SK-N-SH treated with all-trans-retinoic acid at 6 μM for 48 hours (cell line): ENCODE results near the gene FEN1.

Experiments used
- ATAC-seq: fragments of 200-7000 bp; cut with Tn5 transposase; 3 replicates; pipeline ENCODE4 v1.9.1; 2020; ENCODE audit warnings: mild to moderate bottlenecking, moderate library complexity
- BACH2 ChIP-seq: fragments of 250-450 bp; sonication (Bioruptor Pico); IDR thresholded peaks from 2 replicates; pipeline ENCODE4 v1.9.0; 2021; ENCODE audit warnings: mild to moderate bottlenecking, borderline replicate concordance
- CREB5 ChIP-seq: fragments of 250-450 bp; sonication (Bioruptor Pico); IDR thresholded peaks from 2 replicates; pipeline ENCODE4 v1.5.1; 2020; ENCODE audit warnings: low read depth, mild to moderate bottlenecking, moderate library complexity
- CSDC2 ChIP-seq: fragments of 250-450 bp; sonication (Bioruptor Pico); IDR thresholded peaks from 2 replicates; pipeline ENCODE4 v1.5.0; 2020; ENCODE audit warnings: mild to moderate bottlenecking, moderate library complexity
- CSRNP3 ChIP-seq: fragments of 250-450 bp; sonication (Bioruptor Pico); IDR thresholded peaks from 2 replicates; pipeline ENCODE4 v1.5.1; 2021; ENCODE audit warnings: mild to moderate bottlenecking, moderate library complexity
- ESRRG ChIP-seq: fragments of 250-450 bp; sonication (Bioruptor Pico); IDR thresholded peaks from 2 replicates; pipeline ENCODE4 v1.6.1; 2021; ENCODE audit warnings: mild to moderate bottlenecking
- GLIS3 ChIP-seq: fragments of 250-450 bp; sonication (Bioruptor Pico); IDR thresholded peaks from 2 replicates; pipeline ENCODE4 v1.5.0; 2020; ENCODE audit warnings: mild to moderate bottlenecking, moderate library complexity
- ISL1 ChIP-seq: fragments of 250-450 bp; sonication (Bioruptor Pico); IDR thresholded peaks from 2 replicates; pipeline ENCODE4 v2.1.2; 2022; ENCODE audit warnings: mild to moderate bottlenecking, moderate library complexity
- OSR1 ChIP-seq: fragments of 250-450 bp; sonication (Bioruptor Pico); IDR thresholded peaks from 2 replicates; pipeline ENCODE4 v1.8.0; 2022; ENCODE audit warnings: moderate library complexity, mild to moderate bottlenecking, inconsistent platforms
- POU6F1 ChIP-seq: fragments of 250-450 bp; sonication (Bioruptor Pico); IDR thresholded peaks from 2 replicates; pipeline ENCODE4 v1.8.0; 2021; ENCODE audit warnings: low read depth, mild to moderate bottlenecking, moderate library complexity, borderline replicate concordance
- PPARA ChIP-seq: fragments of 250-450 bp; sonication (Bioruptor Pico); IDR thresholded peaks from 2 replicates; pipeline ENCODE4 v1.5.0; 2020; ENCODE audit warnings: mild to moderate bottlenecking, borderline replicate concordance
- RARB ChIP-seq: fragments of 250-450 bp; sonication (Bioruptor Pico); IDR thresholded peaks from 2 replicates; pipeline ENCODE4 v1.8.0; 2021; ENCODE audit warnings: mild to moderate bottlenecking, moderate library complexity
- SNAI2 ChIP-seq: fragments of 250-450 bp; sonication (Bioruptor Pico); IDR thresholded peaks from 2 replicates; pipeline ENCODE4 v1.5.0; 2020; ENCODE audit warnings: mild to moderate bottlenecking, moderate library complexity
- TCF4 ChIP-seq: fragments of 250-450 bp; sonication (Bioruptor Pico); IDR thresholded peaks from 2 replicates; pipeline ENCODE4 v1.8.0; 2021; ENCODE audit warnings: mild to moderate bottlenecking, moderate library complexity, borderline replicate concordance
- TSHZ2 ChIP-seq: fragments of 250-450 bp; sonication (Bioruptor Pico); IDR thresholded peaks from 2 replicates; pipeline ENCODE4 v1.5.0; 2020; ENCODE audit warnings: mild to moderate bottlenecking, moderate library complexity
- ZC3H10 ChIP-seq: fragments of 250-450 bp; sonication (Bioruptor Pico); IDR thresholded peaks from 2 replicates; pipeline ENCODE4 v1.5.1; 2021; ENCODE audit warnings: mild to moderate bottlenecking, moderate library complexity
- ZFP3 ChIP-seq: fragments of 250-450 bp; sonication (Bioruptor Pico); IDR thresholded peaks from 2 replicates; pipeline ENCODE4 v1.5.0; 2020; ENCODE audit warnings: mild to moderate bottlenecking, moderate library complexity
- ZFP30 ChIP-seq: fragments of 450-650 bp; formaldehyde crosslinking; IDR thresholded peaks from 2 replicates; pipeline ENCODE4 v1.5.0; 2022; ENCODE audit warnings: mild to moderate bottlenecking, moderate library complexity
- ZNF565 ChIP-seq: fragments of 450-650 bp; formaldehyde crosslinking; conservative IDR thresholded peaks from 2 replicates; pipeline ENCODE4 v1.5.0; 2020; ENCODE audit warnings: low read depth, mild to moderate bottlenecking, moderate library complexity
- ZNF70 ChIP-seq: fragments of 450-650 bp; formaldehyde crosslinking; IDR thresholded peaks from 2 replicates; pipeline ENCODE4 v1.5.0; 2020; ENCODE audit warnings: mild to moderate bottlenecking, moderate library complexity

The FEN1 gene

GRCh38 chr11:61791737-61792309 is 888 bp upstream of the FEN1 start:
- no peak for TF ChIP-seq ISL1 (CRISPR knock-in tag)
- no peak for TF ChIP-seq PPARA (CRISPR knock-in tag)
- TF ChIP-seq CSRNP3 (CRISPR knock-in tag) = peak; percentile 11; the same call in 1 of the 2 replicates
- TF ChIP-seq OSR1 = no peak
- TF ChIP-seq ZFP3 (CRISPR knock-in tag) = peak; percentile 93
- TF ChIP-seq ZFP30 (CRISPR knock-in tag) = no peak
- TF ChIP-seq ZNF565 (CRISPR knock-in tag) = no peak
- peak; percentile 59; the same call in 1 of the 2 replicates for TF ChIP-seq TSHZ2 (CRISPR knock-in tag)
- ATAC-seq = peak; percentile 71

- no peak for TF ChIP-seq OSR1
- no peak for TF ChIP-seq POU6F1
- TF ChIP-seq ZNF565 (CRISPR knock-in tag) = no peak
- no peak for TF ChIP-seq TCF4 (CRISPR knock-in tag)
- no peak for TF ChIP-seq GLIS3 (CRISPR knock-in tag)
- no peak for TF ChIP-seq CSRNP3 (CRISPR knock-in tag)
- no peak for TF ChIP-seq BACH2
- TF ChIP-seq ESRRG (CRISPR knock-in tag) = no peak
- TF ChIP-seq ISL1 (CRISPR knock-in tag) = no peak
- no peak for TF ChIP-seq ZC3H10 (CRISPR knock-in tag)
- peak; percentile 37 for ATAC-seq
These were observed 545 bp downstream of the FEN1 start for GRCh38 chr11:61793083-61793828.

GRCh38 chr11:61793829-61794204 is 1.1 kb downstream of the FEN1 start:
- ATAC-seq = no peak
- TF ChIP-seq ZNF565 (CRISPR knock-in tag) (no peak), PPARA (CRISPR knock-in tag) (no peak), TSHZ2 (CRISPR knock-in tag) (no peak)
- TF ChIP-seq, all 23 proteins: peak for 0

- no peak for ATAC-seq
- TF ChIP-seq RARB (CRISPR knock-in tag) (no peak), TSHZ2 (CRISPR knock-in tag) (no peak), ISL1 (CRISPR knock-in tag) (no peak), CREB5 (CRISPR knock-in tag) (no peak), ESRRG (CRISPR knock-in tag) (no peak), ZC3H10 (CRISPR knock-in tag) (no peak), SNAI2 (CRISPR knock-in tag) (no peak), ZNF565 (CRISPR knock-in tag) (no peak), CSDC2 (CRISPR knock-in tag) (no peak), ZNF70 (CRISPR knock-in tag) (no peak), TCF4 (CRISPR knock-in tag) (no peak)
These were observed 1.9 kb downstream of the FEN1 start for GRCh38 chr11:61794579-61794978.
